CD4-positive, alpha-beta T cell treated with Interleukin-15 for 1 hour (primary cell): Measurements from ENCODE around the gene INSYN2B.

ENCODE experiments used
- DNase-seq: peaks from one replicate; pipeline ENCODE4 v3.0.0-alpha.2; 2020

Gene INSYN2B

DNA sequence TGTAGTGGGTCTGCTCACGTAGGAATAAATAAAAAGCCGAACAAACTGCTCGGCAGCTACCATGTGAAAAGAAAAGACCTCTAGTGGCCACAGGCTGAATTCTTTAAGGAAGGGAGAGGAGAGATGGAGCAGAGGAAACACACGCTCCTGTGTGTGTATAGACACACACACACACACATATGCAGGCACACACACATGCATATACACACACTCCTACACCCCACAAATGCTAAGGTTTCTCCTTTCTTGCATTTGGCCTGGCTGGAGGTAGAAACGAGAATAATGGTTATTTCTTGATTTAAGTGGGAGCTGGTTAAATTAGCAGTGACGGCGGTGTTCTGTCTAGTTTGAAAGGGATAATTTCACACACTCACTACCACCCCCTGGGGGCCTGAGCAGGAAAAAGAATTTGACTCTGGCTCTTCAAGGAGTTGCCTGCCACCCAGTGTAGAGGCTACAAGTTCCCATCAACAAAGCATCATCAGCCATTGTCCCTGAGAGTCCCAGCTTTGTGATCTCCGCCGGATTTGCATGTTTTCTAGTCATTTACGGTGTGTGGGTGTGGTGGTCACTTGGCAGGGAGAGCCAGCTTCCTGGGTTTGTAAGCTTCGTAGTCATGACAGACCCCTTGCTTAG lies at the start of gene INSYN2B:
INSYN2B (minus strand) TSS at position 78 of the 636 bp plus-strand sequence. CDS start 96,597 bp downstream, outside the sequence.
- no peak for DNase-seq

DNA sequence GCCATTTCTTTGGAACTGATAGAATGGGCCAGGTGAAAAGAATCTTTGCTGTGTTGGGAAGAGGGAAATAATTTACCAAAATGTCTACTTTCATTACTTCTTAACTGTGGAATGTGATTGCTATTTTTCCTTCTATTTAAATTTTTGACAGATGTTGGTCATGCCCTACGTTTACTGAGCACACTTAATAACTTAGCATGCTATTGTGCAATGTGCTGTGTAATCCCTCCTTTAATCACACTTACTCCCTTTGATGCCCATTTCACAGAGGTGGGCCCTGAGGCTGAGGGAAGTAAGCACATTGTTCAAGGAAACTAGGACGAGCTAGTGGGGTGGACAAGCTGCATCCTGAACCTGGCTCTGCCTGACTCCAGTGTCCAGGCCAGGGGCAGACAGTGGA lies 47.8 kb upstream of the INSYN2B start:
- no peak for DNase-seq

DNA sequence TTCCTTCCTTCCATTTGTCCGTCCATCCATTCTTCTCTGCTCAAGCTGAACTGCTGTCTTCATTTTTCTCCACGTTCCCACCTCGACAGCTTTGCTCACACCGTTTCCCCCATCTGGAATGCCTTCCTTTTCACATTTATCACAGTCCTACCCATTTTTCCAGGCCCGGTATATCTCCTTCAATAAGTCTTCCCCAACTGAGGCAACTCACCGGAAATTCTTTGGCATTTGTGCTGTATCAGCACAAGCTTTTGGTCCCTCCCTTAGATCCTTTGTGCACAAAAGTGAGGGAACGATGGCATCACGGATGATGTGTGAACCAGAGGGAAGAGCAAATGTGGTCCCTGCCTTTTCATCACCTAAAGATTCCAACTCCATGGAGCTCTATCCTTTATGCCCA lies 45.6 kb upstream of the INSYN2B start:
- DNase-seq: no peak

DNA sequence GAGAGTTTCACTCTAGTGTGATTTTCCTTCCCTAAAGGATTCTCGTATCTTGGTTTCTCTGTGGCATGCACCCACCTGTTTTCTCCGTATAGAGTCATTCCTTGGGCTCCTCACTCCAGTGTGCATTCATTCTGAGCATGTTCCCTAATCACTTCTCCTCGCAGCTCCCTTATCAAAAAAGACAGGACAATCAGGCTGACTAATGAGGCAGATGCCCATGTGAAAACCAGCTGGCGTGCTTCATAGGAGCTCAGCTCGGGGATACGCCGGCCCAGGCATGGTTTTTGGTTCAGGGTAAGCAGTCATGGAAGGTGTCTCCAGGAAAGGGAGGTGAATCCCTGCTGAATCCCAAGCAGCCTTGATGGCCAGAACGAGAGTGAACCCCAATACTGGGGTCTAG lies 41.2 kb upstream of the INSYN2B start:
- DNase-seq: no peak

DNA sequence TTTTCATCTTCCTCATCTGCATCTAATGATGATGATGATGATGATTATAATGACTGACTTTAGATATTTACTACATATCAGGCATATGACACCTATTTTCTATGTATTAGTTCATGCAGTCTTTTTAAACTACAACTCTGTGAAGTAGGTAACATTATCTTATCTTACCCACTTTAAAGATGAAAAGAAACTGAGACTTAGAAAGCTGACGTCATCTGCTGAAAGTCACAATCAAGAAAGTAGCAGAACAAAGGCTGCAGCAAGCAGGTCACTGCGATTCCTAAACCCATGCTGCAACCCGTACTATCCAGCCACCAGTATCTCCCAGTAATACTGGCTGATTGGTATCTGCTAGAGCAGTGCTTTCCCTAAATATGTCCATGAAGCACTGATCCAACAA lies 40.1 kb upstream of the INSYN2B start:
- no peak for DNase-seq

DNA sequence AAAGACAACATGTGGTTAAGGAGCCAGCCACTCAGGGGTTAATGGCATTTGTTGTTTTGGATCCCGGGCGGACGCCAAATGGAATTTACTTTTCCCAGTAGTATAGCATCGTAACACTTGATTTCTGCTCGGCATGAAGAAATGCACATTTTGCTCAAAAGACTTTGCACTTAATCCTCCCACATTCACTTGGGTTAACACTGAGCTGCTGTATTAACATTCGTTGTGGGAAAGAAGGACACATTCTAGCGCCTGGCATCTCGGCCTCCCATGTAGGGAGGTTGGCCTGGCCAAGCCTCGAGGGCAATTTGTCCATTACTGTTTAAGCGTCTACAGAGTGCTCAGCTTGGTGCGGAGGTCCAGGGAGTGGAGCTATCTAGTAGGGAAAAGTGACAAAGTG lies 32.3 kb upstream of the INSYN2B start:
- no peak for DNase-seq

DNA sequence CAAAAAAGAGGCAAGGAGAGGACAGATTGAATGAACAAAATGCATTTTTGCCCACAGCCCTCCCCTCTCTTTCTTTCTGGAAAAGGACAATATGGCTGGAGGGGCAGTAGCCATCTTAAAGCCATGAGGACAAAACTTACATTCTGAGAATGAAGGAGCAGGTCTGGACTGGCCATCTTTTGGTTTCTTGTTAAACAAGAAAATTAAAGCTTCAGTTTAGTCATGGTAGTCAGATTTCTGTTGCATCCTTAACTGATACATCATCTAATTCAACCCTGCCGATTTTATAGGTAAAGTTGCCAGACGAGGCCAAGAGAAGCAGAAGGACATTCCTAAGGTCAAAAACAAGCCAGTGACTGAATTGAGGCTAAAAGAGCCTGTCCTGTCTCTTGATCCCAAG lies 31.5 kb upstream of the INSYN2B start:
- DNase-seq: no peak

DNA sequence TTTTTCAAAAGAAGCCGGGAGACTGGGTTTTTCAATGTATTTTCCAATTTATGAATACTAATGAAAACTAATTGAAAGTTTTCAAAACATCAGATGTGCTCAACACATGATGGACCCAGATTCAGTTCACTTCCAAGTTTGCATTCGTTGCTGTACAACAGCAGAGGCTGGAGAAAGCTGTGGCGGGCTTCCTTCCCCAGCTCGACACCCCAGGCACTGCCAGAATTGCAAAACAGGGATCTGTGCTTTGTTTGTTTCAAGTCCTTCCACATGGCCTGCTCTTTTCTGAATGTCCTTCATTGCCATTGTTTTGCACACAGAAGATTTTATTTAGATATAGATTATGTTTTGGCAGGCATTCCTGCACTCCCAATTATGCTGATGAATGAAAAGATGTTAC lies 30.3 kb upstream of the INSYN2B start:
- no peak for DNase-seq

DNA sequence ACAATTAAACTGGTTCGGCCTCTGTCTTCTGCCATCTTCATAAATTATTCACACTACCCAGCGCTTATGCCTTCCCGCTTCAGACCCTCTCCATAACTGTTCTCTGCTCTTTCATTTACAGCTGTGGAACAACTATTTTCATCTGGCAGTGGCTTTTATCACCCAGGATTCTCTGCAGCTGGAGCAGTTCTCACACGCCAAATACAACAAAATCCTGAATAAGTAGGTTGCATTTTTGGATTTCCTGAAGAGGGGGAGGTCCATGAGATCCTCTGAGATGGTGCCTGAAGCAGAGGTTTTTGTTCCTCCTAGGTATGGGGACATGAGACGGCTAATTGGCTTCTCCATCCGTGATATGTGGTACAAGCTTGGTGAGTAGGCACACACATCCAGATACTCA lies 28.1 kb upstream of the INSYN2B start:
- DNase-seq: no peak

DNA sequence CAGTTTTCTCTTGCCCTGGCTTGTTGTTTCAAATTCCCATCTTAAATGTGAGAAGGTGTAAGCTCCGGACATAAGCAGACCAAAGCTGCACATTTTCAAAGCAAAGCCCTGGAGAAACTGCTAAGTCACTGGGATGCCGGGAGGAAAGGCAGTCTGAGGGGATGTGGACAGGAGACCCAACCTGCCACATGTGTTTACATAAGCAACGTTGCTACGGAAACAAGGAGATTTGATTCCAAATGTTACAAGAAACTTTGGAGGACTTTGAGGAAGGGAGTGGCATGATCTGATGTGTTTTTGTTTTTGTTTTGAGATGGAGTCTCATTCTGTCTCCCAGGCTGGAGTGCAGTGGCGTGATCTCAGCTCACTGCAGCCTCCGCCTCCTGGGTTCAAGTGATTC lies 25.7 kb upstream of the INSYN2B start:
- DNase-seq: no peak

DNA sequence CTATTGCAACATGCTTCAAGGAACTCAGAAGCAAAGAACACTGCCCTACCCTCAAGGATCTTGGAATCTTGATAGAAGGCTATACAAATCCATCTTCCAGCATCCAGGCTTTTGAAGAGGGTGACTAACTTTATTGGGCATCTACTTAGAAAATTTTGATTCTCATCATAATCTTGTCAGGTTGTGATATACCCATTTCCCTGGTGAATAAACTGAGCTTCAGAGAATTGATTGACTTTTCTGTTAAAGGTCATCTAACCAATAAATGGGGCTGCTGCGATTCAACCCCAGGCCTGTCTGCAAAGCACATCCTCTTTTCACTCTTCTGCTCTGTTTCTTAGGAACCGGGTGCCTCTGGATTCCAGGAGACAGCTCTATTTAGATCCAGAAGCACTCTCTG lies 19.9 kb upstream of the INSYN2B start:
- no peak for DNase-seq

DNA sequence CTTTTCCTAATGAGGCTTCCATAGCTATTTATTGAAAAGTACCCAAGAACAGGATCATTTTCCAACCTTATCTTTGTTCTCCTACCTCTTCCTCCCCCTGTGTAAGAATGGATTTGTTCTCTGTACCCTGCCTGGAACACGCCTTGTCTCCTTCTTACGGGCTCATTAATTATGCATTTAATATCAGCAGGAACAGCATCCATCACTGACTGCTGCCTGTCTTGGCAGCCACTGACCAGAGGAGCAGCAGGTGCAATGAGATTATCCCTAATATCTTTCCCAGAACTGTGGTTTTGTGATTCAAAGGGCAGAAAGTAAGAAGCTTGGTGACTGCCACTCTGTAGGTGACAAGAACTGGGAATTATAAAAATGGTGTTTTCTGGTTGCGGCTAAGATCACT lies 19.3 kb upstream of the INSYN2B start:
- no peak for DNase-seq

DNA sequence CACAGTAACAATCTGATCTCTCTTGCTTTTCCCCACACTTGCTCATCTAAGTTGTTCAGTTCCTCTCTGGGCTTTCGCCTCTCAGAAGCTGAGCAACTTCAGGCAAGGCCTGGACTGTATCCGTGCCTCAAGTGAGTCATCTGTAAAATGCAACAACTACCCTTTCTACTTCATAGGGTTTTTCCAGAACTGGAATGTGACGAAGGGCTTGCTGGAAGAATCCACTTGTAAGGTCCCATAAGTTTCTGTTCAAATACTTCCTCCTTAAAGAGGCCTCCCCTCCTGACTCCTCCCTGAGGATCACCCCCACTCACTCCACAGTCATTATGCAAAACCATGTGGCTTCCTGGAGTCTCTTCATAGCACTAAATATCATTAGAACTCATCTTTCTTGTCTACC lies 17.5 kb upstream of the INSYN2B start:
- DNase-seq: no peak

DNA sequence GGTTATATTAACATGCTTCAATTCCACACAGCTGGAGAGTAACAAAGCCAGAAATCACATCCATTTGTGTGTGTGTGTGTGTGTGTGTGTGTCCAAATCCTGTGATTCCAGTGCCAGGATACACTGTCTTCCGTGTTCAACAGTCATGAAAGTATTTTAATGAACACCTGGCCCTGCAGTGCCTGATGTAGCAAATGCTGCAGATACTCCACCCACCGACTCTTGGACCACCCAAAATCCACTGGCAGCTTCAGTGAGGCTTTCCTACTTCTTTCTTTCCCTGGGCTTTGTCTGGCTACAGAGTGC lies 13.1 kb upstream of the INSYN2B start:
- DNase-seq: no peak

DNA sequence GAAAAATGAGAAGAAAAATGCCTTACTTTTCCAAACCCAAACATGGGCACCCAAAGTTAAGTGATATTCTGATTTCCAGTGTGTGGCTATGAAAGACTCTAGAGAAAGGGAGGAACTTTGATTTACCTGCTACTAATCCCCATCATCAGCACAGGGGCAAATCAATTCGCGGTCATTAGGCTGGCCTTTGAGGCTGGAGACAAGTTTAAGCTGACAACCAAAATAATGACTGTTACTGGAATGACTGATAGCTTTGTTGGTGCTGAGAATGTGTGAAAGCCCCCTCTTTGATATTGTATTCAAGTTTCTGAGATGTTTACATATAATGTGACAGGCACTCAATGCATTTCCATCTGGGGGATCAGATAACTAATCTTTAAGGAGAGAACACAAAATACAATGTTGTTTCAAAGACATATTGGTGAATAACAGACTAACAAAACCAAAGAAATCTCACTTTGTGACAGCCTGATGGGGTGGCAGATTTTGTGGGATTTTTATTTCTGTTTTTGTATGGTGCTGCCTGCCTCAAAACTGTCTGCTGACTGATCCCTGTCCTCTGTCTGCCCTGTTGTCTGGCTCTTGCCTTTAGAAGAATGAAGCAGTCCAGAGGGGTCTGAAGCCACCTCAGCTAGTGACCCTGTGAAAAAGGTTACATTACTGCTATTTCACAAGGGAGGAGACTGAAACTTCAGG lies 12.6 kb upstream of the INSYN2B start:
- DNase-seq: no peak

DNA sequence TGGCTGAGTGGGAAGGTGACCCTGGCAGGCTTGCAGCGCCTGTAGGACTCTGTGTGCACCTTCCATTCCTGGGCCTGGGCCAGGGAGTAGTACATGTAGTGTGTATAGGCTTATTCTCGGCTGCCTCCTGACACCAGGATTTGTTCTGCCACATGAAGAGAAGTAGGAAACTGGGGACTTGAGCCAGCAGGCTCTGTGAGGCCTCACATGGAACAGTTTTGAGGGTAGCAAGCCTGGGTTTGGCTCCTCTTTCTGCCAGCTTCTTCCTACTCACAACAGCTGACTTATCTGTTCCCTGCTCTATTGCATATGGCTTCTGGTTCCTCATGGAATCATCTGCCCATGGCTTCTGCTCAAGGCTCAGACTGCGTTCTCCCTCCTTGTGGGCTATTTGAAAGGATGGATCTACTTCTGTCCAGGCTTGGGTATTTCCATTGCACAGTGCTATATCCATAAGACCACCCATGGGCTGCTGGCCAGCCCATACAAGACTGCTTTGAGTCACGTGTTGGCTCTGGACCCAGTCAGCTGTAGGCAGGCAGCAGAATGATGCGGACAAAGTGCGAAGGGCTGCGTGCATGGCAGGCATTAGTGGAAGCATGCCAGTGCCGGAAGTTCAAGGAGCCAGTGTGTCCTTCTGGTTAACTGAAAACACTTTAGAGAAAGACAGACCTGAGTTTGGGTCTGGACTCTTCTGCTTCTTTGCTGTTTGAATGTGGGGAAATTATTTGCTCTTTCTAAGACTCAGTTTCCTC lies 11.0 kb upstream of the INSYN2B start:
- DNase-seq: no peak

DNA sequence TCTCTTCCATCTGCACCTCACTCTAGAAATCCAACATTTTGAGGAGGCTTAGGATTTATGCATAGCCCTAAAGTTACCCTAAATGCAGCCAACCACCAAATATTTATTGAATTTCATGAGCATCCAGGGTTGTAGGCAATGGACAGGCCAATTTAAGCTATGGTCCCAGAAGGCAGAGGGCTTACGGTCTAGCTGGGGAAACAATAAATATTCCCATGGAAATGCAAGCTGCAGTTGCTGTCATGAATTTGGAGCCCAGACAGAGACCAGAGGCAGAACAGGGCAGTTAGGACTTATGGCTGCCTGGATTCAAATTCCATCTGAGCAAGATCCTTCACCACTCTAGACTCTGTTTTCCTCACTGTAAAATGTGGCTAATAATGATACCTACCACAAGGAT lies 9.1 kb upstream of the INSYN2B start:
- no peak for DNase-seq

DNA sequence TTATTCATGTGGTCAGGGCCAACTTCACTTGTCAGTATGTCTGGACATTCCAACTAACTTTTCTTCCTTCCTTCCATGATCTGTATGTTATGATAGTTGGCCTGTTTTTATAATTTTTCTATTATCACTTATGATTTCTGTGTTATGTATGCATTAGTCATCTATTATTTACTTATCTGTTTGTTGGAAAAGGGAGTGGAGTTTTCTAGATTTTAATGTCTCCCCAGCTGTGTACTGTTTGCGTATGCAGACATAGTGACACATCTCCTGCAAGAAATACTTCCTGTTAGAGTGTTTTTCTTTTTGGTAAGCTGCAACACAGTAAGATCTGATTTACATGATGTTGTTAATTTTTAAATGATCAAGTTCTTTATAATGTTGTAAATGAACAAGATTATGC lies 8.7 kb upstream of the INSYN2B start:
- DNase-seq: no peak

DNA sequence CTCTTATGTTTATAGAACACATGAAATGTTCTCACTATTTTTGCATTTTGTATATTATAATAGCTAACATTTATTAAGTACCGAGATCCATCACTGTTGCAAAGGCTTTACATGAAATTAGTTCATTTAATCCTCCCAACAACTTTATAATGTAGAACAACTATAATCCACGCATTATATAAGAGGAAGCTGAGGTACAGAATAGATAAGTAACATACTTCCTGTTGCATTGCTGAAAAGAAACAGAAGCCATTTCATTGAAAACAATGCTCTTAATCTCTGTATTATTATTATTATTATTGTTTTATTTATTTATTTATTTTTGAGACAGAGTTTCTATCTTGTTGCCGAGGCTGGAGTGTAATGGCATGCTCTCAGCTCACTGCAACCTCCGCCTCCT lies 7.9 kb upstream of the INSYN2B start:
- DNase-seq: no peak

DNA sequence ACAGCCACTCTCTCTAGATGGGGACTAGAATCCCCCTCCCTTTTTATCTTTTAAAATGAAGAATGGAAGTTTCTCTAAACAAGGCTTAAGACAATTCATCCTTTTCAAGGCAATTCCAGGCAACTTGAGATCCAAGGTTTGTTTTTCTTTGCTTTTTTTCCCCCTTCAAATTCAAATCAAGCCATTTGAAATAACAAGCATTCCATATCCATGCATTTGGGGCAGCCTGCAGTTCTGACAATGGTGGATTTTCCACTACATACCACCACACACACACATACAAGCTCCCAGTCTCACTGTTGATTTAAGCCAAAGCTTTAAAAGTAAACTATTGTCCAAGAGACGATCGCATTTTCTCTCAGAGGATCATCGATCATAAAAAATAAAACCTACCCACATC lies 424 bp downstream of the INSYN2B start:
- DNase-seq: no peak

DNA sequence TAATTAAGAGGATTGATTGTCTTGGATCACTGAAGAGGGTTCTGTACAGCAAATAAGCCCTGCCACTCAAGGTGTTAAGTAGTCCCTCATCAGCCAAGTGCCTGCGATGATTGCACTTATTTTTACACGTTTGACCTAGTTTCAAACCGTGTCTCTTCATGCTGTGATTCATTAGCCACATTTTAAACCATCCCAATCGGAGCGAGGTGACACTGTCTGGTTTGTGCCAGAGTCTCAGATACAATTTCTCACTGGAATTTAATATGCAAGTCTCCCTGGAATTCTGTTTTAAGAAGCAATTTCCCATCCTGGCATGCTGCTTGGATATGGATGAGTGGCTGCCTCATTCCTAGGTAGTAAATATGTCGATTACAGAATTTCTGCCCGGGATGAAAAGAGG lies 1.6 kb downstream of the INSYN2B start:
- DNase-seq: no peak

DNA sequence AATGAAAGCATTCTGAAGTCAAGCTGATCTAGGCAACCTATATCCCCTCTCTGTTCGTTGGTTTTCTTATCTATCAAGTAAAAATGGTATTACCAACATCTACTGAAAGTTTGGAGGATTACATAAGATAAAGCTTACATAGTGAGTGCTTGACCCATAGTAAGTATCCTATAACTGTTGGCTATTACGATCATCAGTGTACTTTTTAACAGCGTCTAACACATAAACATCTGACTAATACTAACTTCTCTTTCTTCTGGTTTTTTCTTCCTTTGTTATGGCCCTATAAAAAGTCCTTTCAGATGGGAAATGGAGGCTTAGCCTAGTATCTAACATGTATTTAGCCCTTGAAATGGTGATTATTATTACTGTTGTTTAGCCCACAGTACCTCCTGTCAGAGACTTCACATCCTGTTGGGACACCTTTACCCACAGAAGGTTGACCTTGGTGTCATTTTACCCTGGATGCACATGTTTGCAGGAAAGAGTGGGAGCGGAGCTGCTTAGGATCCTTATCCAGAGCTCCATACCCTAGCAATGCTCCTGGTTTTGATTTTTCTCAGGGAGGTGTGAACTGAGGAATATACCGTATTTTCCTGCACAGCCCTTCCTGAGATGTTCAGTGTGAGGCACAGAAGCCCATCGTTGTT lies 6.0 kb downstream of the INSYN2B start:
- no peak for DNase-seq

DNA sequence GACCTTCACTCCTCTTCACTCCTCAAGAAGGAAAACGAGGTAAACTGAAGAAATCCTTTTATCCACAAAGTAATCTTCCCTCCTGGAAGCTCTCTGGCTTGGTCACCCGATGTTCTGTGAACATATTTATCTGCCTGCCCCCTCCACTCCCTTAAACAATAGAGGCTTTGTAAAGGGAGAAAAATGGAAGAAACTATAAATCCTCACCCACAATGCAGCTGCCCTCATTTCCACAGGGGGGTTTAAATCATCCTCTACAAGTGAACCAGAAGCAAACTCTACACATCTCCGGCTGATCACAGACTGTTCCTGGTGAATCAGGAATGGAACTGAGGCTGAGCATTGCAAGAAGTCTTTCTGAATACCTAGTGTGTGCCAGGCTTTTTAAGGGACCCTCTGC lies 7.2 kb downstream of the INSYN2B start:
- no peak for DNase-seq

DNA sequence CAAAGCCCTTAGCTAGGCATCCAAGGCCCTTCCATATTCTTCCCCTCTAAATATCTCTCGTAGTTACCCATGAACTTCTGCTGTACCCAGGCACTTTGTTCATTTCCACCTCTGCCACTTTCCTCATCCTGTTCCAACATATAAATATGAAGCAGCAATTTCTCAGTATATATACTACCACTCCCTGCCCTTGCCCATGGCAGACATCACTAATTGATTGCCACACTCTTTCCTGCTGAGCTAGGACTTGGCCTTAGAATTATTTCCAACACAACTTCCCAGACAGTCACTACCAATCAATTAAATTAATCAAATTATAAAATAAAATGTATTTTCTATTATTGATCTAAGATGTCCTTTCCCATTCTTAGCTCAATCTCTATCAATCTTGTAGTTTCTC lies 8.5 kb downstream of the INSYN2B start:
- DNase-seq: no peak
